ENCODE results near the gene IQCK.

DNA sequence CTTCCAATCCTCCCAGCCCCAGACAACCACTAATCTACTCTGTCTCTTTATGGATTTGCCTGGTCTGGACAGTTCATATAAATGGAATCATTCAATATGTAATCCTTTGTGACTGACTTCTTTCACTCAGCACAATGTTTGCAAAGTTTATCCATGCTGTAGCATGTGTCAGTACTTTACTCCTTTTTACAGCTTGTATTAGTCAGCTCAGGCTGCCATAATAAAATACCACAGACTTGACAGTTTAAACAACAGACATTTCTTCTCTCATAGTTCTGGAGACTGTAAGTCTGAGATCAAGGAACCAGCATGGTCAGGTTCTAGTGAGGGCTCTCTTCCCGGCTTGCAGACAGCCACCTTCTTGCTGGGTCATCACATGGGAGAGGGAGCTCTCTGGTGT lies 125.3 kb downstream of the IQCK start:
- TF ChIP-seq ZNF174 (tag by site-specific recombination; IDR thresholded peaks at IDR 0.05) (no peak), CTCF (tag by site-specific recombination; IDR thresholded peaks at IDR 0.05) (no peak), GLI4 (tag by site-specific recombination; IDR thresholded peaks at IDR 0.05) (no peak), SALL2 (tag by site-specific recombination; IDR thresholded peaks at IDR 0.05; ENCODE audit: borderline replicate concordance) (no peak), ZNF121 (tag by site-specific recombination; IDR thresholded peaks at IDR 0.05) (no peak), HIC1 (tag by site-specific recombination; IDR thresholded peaks at IDR 0.05) (no peak), YY1 (tag by site-specific recombination; IDR thresholded peaks at IDR 0.05) (no peak), WT1 (tag by site-specific recombination; IDR thresholded peaks at IDR 0.05) (no peak)

All from HEK293 (cell line).